Activated T-cell treated with anti-CD3 and anti-CD28 coated beads, Interleukin-2, amount 50 U/mL, for 4 hours (primary cell): ENCODE results near the gene SH3PXD2A. TPM values are rescaled to one million over a fixed set of nuclear protein-coding genes. Genes with fewer than 3 reads are reported as not detected.
A peak's percentile ranks its signal among the peaks of the same experiment; 100 is the strongest.

Experiments used
- ATAC-seq, 2 donors: fragments of 200-7000 bp; cut with Tn5 transposase; one replicate each; pipeline ENCODE4 v1.10.0; 2021
- DNase-seq: peaks from one replicate; pipeline ENCODE4 v3.0.0-alpha.2; 2020
- H3K27me3 Mint-ChIP-seq: one replicate; pipeline ENCODE4 v1.8.0; 2021; ENCODE audit warnings: low read depth, mixed read lengths
- H3K36me3 Mint-ChIP-seq: one replicate; pipeline ENCODE4 v1.8.0; 2022; ENCODE audit warnings: mixed read lengths; ENCODE audit not compliant: insufficient read depth
- H3K4me1 Mint-ChIP-seq: one replicate; pipeline ENCODE4 v1.8.0; 2021; ENCODE audit warnings: low read depth, mixed read lengths
- H3K4me3 Mint-ChIP-seq: one replicate; pipeline ENCODE4 v1.8.0; 2021; ENCODE audit warnings: mild to moderate bottlenecking, moderate library complexity, mixed read lengths
- H3K9me3 Mint-ChIP-seq: one replicate; pipeline ENCODE4 v1.8.0; 2021; ENCODE audit warnings: mixed read lengths
- total RNA-seq, 3 donors: library from RNA; stranded (reverse); gene quantifications; one replicate each; pipeline ENCODE4 v1.2.1, GENCODE V29; 2021

SH3PXD2A gene
- total RNA-seq, 3 donors from 2014 or later: 2.4 to 2.8 (median 2.4) TPM

- no peak for DNase-seq
- Mint-ChIP-seq H3K4me3 (no peak overlapping the region), H3K9me3 (no peaks in the 10 kb centered on the region), H3K27me3 (no peaks in the 10 kb centered on the region), H3K4me1 (peaks cover 2% of the 10 kb centered on the region), H3K36me3 (no peaks in the 10 kb centered on the region)
- ATAC-seq: no peak
Observed at GRCh38 chr10:103722632-103723031, 132.7 kb downstream of the SH3PXD2A start.

- H3K27me3 Mint-ChIP-seq: no peaks in the 10 kb centered on the region
- ATAC-seq (no peak), DNase-seq (no peak)
- H3K36me3 Mint-ChIP-seq: no peaks in the 10 kb centered on the region
- peaks cover 2% of the 10 kb centered on the region for H3K4me1 Mint-ChIP-seq
- no peak overlapping the region for H3K4me3 Mint-ChIP-seq
- no peaks in the 10 kb centered on the region for H3K9me3 Mint-ChIP-seq
Observed at GRCh38 chr10:103720964-103721335, 134.4 kb downstream of the SH3PXD2A start.

- Mint-ChIP-seq H3K36me3 (no peaks in the 10 kb centered on the region), H3K4me3 (no peak overlapping the region), H3K9me3 (no peaks in the 10 kb centered on the region), H3K27me3 (no peaks in the 10 kb centered on the region), H3K4me1 (peaks cover 2% of the 10 kb centered on the region)
- ATAC-seq (no peak), DNase-seq (no peak)
Observed at GRCh38 chr10:103720328-103720963, 134.9 kb downstream of the SH3PXD2A start.

- DNase-seq: no peak
- Mint-ChIP-seq H3K36me3 (no peaks in the 10 kb centered on the region), H3K9me3 (no peaks in the 10 kb centered on the region), H3K4me1 (peaks cover 2% of the 10 kb centered on the region), H3K4me3 (no peak overlapping the region), H3K27me3 (no peaks in the 10 kb centered on the region)
- no peak for ATAC-seq
Observed at GRCh38 chr10:103719036-103719435, 136.3 kb downstream of the SH3PXD2A start.

- Mint-ChIP-seq H3K9me3 (no peaks in the 10 kb centered on the region), H3K36me3 (no peaks in the 10 kb centered on the region), H3K27me3 (no peaks in the 10 kb centered on the region), H3K4me1 (peaks cover 2% of the 10 kb centered on the region), H3K4me3 (no peak overlapping the region)
- no peak for ATAC-seq
- no peak for DNase-seq
Observed at GRCh38 chr10:103718247-103718620, 137.1 kb downstream of the SH3PXD2A start.

GRCh38 chr10:103717341-103718246, 137.8 kb downstream of the SH3PXD2A start:
- DNase-seq: no peak
- H3K36me3 Mint-ChIP-seq: no peaks in the 10 kb centered on the region
- H3K4me1 Mint-ChIP-seq: peaks cover 2% of the 10 kb centered on the region
- H3K27me3 Mint-ChIP-seq: no peaks in the 10 kb centered on the region
- no peaks in the 10 kb centered on the region for H3K9me3 Mint-ChIP-seq
- no peak overlapping the region for H3K4me3 Mint-ChIP-seq
- no peak for ATAC-seq

GRCh38 chr10:103716206-103717160, 138.9 kb downstream of the SH3PXD2A start:
- no peaks in the 10 kb centered on the region for H3K9me3 Mint-ChIP-seq
- no peaks in the 10 kb centered on the region for H3K27me3 Mint-ChIP-seq
- DNase-seq (no peak), ATAC-seq (no peak)
- H3K36me3 Mint-ChIP-seq: no peaks in the 10 kb centered on the region
- H3K4me1 Mint-ChIP-seq: peaks cover 2% of the 10 kb centered on the region
- no peak overlapping the region for H3K4me3 Mint-ChIP-seq

GRCh38 chr10:103715430-103715829, 139.9 kb downstream of the SH3PXD2A start:
- no peak for ATAC-seq
- Mint-ChIP-seq H3K4me3 (no peak overlapping the region), H3K36me3 (no peaks in the 10 kb centered on the region), H3K4me1 (peaks cover 2% of the 10 kb centered on the region), H3K27me3 (no peaks in the 10 kb centered on the region), H3K9me3 (no peaks in the 10 kb centered on the region)
- no peak for DNase-seq

GRCh38 chr10:103714232-103714891, 141.0 kb downstream of the SH3PXD2A start:
- ATAC-seq (no peak), DNase-seq (no peak)
- peaks cover 2% of the 10 kb centered on the region for H3K4me1 Mint-ChIP-seq
- H3K9me3 Mint-ChIP-seq: no peaks in the 10 kb centered on the region
- no peak overlapping the region for H3K4me3 Mint-ChIP-seq
- H3K36me3 Mint-ChIP-seq: no peaks in the 10 kb centered on the region
- H3K27me3 Mint-ChIP-seq: no peaks in the 10 kb centered on the region

- Mint-ChIP-seq H3K27me3 (no peaks in the 10 kb centered on the region), H3K4me3 (no peak overlapping the region), H3K4me1 (no peaks in the 10 kb centered on the region), H3K9me3 (no peaks in the 10 kb centered on the region), H3K36me3 (no peaks in the 10 kb centered on the region)
- no peak for ATAC-seq
- no peak for DNase-seq
Observed at GRCh38 chr10:103713676-103714075, 141.7 kb downstream of the SH3PXD2A start.

- H3K4me3 Mint-ChIP-seq: no peak overlapping the region
- H3K27me3 Mint-ChIP-seq: no peaks in the 10 kb centered on the region
- H3K9me3 Mint-ChIP-seq: no peaks in the 10 kb centered on the region
- peak; percentile 87 to 88 for ATAC-seq
- H3K36me3 Mint-ChIP-seq: no peaks in the 10 kb centered on the region
- H3K4me1 Mint-ChIP-seq: no peaks in the 10 kb centered on the region
- peak; percentile 80 for DNase-seq
Observed at GRCh38 chr10:103712898-103713498, 142.4 kb downstream of the SH3PXD2A start.

- no peak for DNase-seq
- Mint-ChIP-seq H3K4me3 (no peak overlapping the region), H3K4me1 (no peaks in the 10 kb centered on the region), H3K27me3 (no peaks in the 10 kb centered on the region), H3K36me3 (no peaks in the 10 kb centered on the region), H3K9me3 (no peaks in the 10 kb centered on the region)
- ATAC-seq: no peak
Observed at GRCh38 chr10:103712146-103712545, 143.2 kb downstream of the SH3PXD2A start.

- Mint-ChIP-seq H3K27me3 (no peaks in the 10 kb centered on the region), H3K4me3 (no peak overlapping the region)
- no peak for ATAC-seq
Observed at GRCh38 chr10:103711351-103711994, 143.9 kb downstream of the SH3PXD2A start.

More at GRCh38 chr10:103711351-103711994, 143.9 kb downstream of the SH3PXD2A start:
- Mint-ChIP-seq H3K36me3 (no peaks in the 10 kb centered on the region), H3K4me1 (no peaks in the 10 kb centered on the region), H3K9me3 (no peaks in the 10 kb centered on the region)
- DNase-seq: no peak
